ENCODE results near the gene TRIO.

DNA sequence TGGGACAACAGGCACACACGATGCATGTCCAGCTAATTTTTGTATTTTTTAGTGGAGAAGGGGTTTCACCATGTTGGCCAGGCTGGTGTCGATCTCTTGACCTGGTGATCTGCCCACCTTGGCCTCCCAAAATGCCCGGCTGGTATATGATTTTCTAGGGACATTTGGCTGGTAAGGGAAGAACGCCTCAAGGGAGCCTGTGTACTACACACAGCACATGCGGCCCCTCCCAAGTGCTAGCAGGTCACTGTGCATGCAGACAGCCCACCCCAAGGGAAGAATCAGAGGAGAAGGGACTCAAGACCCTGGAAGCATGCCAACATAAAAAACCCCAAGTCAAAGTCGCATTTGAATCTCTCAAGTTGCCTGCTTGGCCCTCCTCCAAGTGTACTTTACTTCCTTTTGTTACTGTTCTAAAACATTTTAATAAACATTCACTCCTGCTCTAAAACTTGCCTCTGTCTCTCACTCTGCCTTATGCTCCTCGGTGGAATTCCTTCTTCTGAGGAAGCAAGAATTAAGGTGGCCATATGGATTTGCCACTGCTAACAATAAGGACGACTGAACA is 414.1 kb downstream of the TRIO start:
- TF ChIP-seq SP1 (IDR thresholded peaks at IDR 0.05), result no peak
- TF ChIP-seq BHLHE40 (IDR thresholded peaks at IDR 0.05; ENCODE audit: borderline replicate concordance), result no peak
- TF ChIP-seq, protein P1, sequence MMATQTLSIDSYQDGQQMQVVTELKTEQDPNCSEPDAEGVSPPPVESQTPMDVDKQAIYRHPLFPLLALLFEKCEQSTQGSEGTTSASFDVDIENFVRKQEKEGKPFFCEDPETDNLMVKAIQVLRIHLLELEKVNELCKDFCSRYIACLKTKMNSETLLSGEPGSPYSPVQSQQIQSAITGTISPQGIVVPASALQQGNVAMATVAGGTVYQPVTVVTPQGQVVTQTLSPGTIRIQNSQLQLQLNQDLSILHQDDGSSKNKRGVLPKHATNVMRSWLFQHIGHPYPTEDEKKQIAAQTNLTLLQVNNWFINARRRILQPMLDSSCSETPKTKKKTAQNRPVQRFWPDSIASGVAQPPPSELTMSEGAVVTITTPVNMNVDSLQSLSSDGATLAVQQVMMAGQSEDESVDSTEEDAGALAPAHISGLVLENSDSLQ (IDR thresholded peaks at IDR 0.05), result no peak
- TF ChIP-seq FOXK2 (IDR thresholded peaks at IDR 0.05), result no peak
- TF ChIP-seq TARDBP (IDR thresholded peaks at IDR 0.05), result no peak
- TF ChIP-seq NFRKB (IDR thresholded peaks at IDR 0.05), result no peak
- no peak for TF ChIP-seq ZNF384 (IDR thresholded peaks at IDR 0.05)
- TF ChIP-seq FOXA1 (IDR thresholded peaks at IDR 0.05), result no peak
- TF ChIP-seq ELF4 (IDR thresholded peaks at IDR 0.05), result no peak
- TF ChIP-seq FOXM1 (IDR thresholded peaks at IDR 0.05; ENCODE audit: borderline replicate concordance), result no peak
